Right lobe of liver (tissue), 4 donors: ENCODE data around the gene ZNF439.

ENCODE experiments used
- POLR2A ChIP-seq: fragments of 450-650 bp; IDR thresholded peaks from one replicate; pipeline ENCODE4 v1.6.1; 2017; ENCODE audit warnings: antibody characterized with exemption, mild to moderate bottlenecking
- TF ChIP-seq, protein P1 (sequence below), 4 donors: fragments of 200-600 bp in 3 of 4; fragments of 450-650 bp in 1 of 4; IDR thresholded peaks; one replicate each; pipeline versions ENCODE4 v1.5.1 to v1.8.0; 2016 to 2022; ENCODE audit warnings: antibody characterized with exemption in 4 of 4, mild to moderate bottlenecking in 2 of 4
- donor health status: DM: no; HTN: no; CAD: no.
- donor health status: DM: no; HTN: no; CAD: no.
- donor health status: DM: no; HTN: yes; CAD: no.

DNA sequence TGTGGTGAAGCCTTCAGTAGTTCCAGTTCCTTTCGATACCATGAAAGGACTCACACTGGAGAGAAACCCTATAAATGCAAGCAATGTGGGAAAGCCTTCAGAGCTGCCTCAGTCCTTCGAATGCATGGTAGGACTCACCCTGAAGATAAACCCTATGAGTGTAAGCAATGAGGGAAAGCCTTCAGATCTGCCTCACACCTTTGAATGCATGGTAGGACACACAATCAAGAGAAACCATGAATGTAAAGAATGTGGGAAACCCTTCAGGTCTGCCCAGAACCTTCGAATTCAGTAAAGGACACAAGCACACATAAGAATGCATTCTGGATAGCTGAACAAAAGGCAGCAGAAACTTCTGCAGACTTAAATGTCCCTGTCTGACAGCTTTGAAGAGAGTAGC lies 57.4 kb downstream of the ZNF439 start:
- TF ChIP-seq, protein P1, sequence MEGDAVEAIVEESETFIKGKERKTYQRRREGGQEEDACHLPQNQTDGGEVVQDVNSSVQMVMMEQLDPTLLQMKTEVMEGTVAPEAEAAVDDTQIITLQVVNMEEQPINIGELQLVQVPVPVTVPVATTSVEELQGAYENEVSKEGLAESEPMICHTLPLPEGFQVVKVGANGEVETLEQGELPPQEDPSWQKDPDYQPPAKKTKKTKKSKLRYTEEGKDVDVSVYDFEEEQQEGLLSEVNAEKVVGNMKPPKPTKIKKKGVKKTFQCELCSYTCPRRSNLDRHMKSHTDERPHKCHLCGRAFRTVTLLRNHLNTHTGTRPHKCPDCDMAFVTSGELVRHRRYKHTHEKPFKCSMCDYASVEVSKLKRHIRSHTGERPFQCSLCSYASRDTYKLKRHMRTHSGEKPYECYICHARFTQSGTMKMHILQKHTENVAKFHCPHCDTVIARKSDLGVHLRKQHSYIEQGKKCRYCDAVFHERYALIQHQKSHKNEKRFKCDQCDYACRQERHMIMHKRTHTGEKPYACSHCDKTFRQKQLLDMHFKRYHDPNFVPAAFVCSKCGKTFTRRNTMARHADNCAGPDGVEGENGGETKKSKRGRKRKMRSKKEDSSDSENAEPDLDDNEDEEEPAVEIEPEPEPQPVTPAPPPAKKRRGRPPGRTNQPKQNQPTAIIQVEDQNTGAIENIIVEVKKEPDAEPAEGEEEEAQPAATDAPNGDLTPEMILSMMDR (IDR thresholded peaks at IDR 0.05): no peak
- no peak for TF ChIP-seq POLR2A
